Posterior cingulate gyrus (tissue), 11 donors: ENCODE measurements around the gene TRIM27.
A peak's percentile ranks its signal among the peaks of the same experiment; 100 is the strongest.
"Not testable (repeated sequence)": the region's sequence is repeated elsewhere in the genome, so short reads cannot be mapped to it uniquely, and the experiment has no call there.

Experiments used
- DNase-seq, 10 donors: peaks; one replicate each; pipeline versions ENCODE4 v3.0.0 to v3.0.0-alpha.2; 2020 to 2021; ENCODE audit warnings: mixed read lengths in 3 of 10
- intact Hi-C: fragments of 100-400 bp; cut with DNase I; formaldehyde crosslinking; loops from one replicate; pipeline ENCODE4 v1.15.1; 2023

The TRIM27 gene

GRCh38 chr6:28923318-28924102 lies at the start of gene TRIM27:
TRIM27 (minus strand) TSS chr6:28923985; CDS start chr6:28923632, 353 bp downstream.
- DNase-seq: peak; percentile 79 to 98 (median 86)

DNA sequence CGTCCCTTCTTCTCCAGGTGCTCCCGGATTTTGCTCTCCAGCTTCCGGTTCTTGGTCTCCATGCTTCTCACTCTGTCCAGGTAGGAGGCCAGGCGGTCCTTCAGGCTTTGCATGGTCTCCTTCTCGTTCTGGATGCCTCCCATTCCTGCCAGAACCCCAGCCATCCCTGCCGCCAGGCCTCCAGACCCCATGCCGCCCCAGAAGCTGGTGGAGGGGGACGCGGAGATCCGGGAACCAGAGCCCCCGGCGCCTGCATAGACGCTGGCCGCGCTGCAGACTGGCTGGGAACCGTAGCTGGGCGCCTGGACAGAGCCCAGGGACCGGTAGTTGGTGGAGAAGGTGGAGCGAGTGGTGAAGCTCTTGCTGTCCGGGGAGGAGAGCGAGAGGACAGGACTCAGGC lies 46.3 kb upstream of the TRIM27 start:
- DNase-seq, intact Hi-C loops: not testable (repeated sequence)

More at GRCh38 chr6:28923318-28924102, at the start of gene TRIM27:
- intact Hi-C loops: no loop called here

- intact Hi-C loops: no loop called here
- no peak for DNase-seq
Measured at GRCh38 chr6:28969129-28969528, 45.3 kb upstream of the TRIM27 start.

GRCh38 chr6:28968476-28968875 lies 44.7 kb upstream of the TRIM27 start:
- intact Hi-C loops: no loop called here
- no peak for DNase-seq

- intact Hi-C loops: no loop called here
Measured at GRCh38 chr6:28965706-28966105, 41.9 kb upstream of the TRIM27 start.

DNA sequence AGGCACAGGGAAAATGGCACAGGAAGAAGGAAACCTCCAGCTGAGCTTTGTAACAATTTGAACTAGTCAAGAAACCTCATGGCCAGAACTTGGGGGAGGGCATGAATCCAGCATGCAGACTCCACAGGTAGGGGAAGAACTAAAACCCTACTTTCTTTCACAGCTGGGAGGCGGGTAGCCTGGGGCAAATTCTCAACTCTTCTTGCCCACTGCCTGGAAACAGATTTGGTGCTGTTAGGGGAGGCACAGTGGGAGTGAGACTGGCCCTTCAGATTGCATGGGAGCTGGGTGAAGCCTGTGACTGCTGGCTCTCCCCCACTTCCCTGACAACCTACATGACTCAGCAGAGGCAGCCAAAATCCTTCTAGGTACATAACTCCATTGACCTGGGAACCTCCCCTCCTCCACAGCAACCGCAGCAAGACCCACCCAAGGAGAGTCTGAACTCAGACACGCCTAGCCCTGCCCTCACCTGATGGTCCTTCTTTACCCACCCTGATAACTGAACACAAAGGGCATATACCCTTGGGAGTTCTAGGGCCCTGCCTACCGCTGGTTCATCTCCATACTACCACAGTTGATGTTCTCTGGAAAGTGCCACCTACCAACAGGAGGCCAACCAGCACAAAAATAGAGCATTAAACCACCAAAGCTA lies 37.2 kb upstream of the TRIM27 start:
- DNase-seq: no peak
- intact Hi-C loops: no loop called here

More at GRCh38 chr6:28965706-28966105, 41.9 kb upstream of the TRIM27 start:
- DNase-seq: no peak

- intact Hi-C loops, DNase-seq: not testable (repeated sequence)
Measured at GRCh38 chr6:28958561-28959243, 34.9 kb upstream of the TRIM27 start.

DNA sequence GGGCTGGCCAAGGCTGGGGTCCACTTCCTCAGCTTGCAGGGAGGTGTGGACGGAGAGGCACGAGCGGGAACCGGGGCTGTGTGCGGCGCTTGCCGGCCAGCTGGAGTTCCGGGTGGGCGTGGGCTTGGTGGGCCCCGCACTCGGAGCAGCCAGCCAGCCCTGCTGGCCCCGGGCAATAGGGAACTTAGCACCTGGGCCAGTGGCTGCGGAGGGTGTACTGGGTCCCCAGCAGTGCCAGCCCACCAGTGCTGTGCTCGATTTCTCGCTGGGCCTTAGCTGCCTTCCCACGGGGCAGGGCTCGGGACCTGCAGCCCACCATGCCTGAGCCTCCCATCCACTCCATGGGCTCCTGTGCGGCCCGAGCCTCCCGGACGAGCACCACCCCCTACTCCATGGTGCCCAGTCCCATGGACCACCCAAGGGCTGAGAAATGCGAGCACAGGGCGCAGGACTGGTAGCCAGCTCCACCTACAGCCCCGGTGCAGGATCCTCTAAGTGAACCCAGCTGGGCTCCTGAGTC lies 34.1 kb upstream of the TRIM27 start:
- DNase-seq: peak in 1 of 10 donors; percentile 60
- intact Hi-C loops: not testable (repeated sequence)

GRCh38 chr6:28956331-28956730 lies 32.5 kb upstream of the TRIM27 start:
- no peak for DNase-seq
- intact Hi-C loops: no loop called here

DNA sequence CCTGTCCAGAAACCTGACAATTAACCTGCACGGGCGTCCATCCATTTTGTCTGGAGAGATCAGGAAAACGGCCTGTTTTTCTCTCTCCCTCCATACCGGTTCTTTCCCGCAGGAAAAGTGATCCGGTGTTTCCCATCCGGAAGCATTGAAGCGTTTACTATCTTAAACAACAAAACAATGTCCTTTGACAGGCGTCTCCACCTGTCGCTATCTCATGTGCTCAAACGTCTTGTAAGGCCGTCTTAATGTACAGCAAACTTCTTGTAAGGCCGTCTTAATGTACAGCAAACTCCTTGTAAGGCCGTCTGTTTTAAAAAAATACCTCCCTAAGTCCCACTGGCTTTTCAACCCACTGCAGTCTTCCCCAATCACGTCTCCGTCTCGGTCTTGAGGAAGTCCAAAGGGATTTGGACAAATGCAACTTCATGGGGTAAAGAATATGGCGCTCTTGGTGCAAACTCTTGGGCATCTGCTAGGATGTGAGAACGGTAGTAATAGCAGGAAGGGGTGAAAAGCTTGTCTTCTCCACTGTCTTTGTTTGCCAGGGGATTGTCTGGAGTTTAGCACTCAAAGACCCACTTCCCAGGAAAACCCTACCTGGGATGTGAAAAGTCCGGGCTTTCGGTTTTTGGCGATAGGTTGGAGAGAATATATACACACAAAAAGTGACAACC lies 29.9 kb upstream of the TRIM27 start:
- DNase-seq: no peak
- intact Hi-C loops: no loop called here

GRCh38 chr6:28953039-28953584 lies 29.3 kb upstream of the TRIM27 start:
- intact Hi-C loops: no loop called here
- DNase-seq: peak in 5 of 10 donors; percentile 26 to 84 (median 31)

DNA sequence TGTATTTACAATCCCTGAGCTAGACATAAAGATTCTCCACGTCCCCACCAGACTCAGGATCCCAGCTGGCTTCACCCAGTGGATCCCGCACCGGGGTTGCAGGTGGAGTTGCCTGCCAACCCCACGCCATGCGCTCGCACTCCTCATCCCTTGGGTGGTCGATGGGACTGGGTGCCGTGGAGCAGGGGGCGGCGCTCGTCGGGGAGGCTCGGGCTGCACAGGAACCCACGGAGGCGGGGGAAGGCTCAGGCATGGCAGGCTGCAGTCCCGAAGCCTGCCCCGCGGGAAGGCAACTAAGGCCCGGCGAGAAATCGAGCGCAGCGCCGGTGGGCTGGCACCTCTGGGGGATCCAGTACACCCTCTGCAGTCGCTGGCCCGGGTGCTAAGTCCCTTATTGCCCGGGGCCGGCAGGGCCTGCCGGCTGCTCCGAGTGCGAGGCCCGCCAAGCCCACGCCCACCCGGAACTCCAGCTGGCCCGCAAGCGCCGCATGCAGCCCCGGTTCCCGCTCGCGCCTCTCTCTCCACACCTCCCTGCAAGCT lies 25.9 kb upstream of the TRIM27 start:
- DNase-seq: peak in 1 of 10 donors; percentile 77
- intact Hi-C loops: not testable (repeated sequence)

GRCh38 chr6:28948782-28949486 lies 25.1 kb upstream of the TRIM27 start:
- DNase-seq: peak in 1 of 10 donors; percentile 41
- intact Hi-C loops: no loop called here

DNA sequence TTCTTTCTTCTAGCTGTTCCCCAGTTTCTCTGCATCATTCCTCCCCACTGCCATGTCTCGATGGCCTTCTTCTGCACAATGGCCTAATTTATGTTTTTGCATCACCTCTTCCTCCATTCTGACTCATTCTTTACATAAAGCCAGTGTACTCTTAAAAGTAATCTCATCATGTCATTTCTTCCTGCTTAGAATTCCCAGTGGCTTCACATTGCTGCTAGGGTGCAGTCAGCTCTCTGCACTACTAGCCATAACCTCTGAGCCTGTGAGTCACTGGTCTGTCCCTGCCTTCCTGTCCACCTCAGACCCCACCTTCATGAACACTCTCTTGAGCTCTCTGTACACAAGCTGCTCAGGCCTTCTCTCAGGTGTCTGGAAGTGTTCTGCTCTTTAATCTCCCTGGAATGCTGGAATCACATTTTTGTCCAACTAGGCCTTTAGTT lies 24.1 kb upstream of the TRIM27 start:
- no peak for DNase-seq
- intact Hi-C loops: no loop called here

DNA sequence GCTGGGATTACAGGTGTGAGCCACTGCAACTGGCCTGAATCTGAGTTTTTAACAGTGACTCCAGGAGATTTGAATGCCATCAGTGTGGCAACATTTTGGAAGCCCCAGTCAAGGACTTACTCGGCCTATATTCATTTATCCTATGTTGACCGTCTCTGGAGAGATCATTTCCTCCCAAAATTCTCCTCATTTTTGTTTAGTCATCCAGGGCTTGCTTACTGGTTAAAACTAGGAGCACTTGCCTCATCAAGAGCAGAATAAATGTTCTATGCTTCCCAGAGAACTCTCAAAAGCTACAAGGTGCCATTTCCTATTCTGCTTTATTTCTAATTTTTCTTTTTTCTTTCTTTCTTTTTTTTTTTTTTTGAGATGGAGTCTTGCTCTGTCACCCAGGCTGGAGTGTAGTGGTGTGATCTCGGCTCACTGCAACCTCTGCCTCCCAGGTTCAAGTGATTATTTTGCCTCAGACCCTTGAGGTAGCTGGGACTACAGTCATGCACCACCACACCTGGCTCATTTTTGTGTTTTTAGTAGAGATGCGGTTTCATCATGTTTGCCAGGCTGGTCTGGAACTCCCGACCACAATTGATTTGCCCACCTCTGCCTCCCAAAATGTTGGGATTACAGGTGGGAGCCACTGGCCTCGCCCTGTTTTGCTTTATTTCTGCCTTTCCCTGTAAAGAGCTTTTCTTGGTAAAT lies 23.4 kb upstream of the TRIM27 start:
- DNase-seq: no peak
- intact Hi-C loops: no loop called here

DNA sequence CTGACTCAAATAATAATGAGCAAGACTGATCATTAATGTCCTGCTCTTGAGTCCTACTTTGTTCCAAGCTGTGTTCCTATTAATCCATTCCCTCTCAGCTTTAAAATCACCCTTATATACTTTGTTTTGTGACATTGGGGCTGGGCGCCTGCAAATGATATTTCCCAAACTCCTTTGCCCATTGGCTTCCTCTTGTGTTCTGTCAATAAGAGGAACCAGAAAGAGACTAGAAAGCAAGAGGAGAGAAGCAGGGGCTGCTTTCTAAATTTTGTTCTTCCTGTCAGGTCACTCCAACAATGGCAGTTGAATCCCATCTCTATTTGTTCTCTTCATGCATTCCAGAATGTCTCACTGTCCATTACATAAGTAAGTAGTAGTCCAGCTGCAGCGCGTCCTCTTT lies 21.6 kb upstream of the TRIM27 start:
- DNase-seq: no peak
- intact Hi-C loops: loop anchor here (2.0 kb wide), 1 partner anchor 81 kb away; no protein-coding TSS in a partner anchor

DNA sequence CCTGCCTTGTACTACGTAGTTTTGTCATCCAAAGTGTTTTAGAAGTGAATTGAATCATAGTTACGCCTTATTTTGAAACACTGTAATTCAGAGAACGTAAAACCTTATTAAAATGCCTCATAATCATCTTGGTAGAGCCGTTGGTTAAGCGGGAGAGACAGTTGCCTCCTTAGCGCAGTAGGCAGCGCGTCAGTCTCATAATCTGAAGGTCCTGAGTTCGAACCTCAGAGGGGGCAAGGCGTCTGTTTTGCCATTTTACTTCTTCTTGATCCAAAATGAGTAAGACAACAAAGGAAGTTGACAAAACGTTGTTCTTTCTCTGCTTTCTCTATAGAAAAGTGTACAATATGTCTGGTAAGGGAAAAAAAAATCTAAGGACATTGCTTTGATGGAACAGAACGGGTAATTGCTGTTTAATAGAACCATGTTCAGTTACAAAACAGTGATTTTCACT lies 20.7 kb upstream of the TRIM27 start:
- intact Hi-C loops: loop anchor here (2.0 to 5.0 kb wide), 2 partner anchors 80 to 107 kb away; no protein-coding TSS in a partner anchor

More for the DNA sequence above, 20.7 kb upstream of the TRIM27 start:
- DNase-seq: peak in 8 of 10 donors; percentile 20 to 93 (median 56)
